Gastrocnemius medialis (tissue), 4 donors: ENCODE results near the gene ATOH8.

ENCODE experiments used
- CTCF ChIP-seq, 5 experiments: fragments of 450-650 bp in 3 of 5; fragments of 200-600 bp in 2 of 5; sonication (generic) in 2 of 5; IDR thresholded peaks in 4 of 5; conservative IDR thresholded peaks in 1 of 5; 1 replicate in 4 of 5; 2 replicates in 1 of 5; pipeline ENCODE4 v1.5.1; 2016 to 2019; ENCODE audit warnings: antibody characterized with exemption in 5 of 5, mild to moderate bottlenecking in 3 of 5, moderate library complexity in 3 of 5
- POLR2A ChIP-seq, 2 donors: fragments of 450-650 bp; IDR thresholded peaks; one replicate each; pipeline ENCODE4 v1.6.1; 2017; ENCODE audit warnings: antibody characterized with exemption in 2 of 2, mild to moderate bottlenecking in 2 of 2, moderate library complexity in 2 of 2

GRCh38 chr2:85795331-85796045, 41.7 kb downstream of the ATOH8 start:
- TF ChIP-seq POLR2A (IDR thresholded peaks at IDR 0.05) (no peak), CTCF (IDR thresholded peaks at IDR 0.05 in 4 of 5, conservative IDR thresholded peaks at IDR 0.05 in 1 of 5) (no peak)
